KMS-11 (cell line): ENCODE data around the gene PFKFB4.

Experiments used
- H2AFZ ChIP-seq: fragments of 200-600 bp; sonication (generic); 2 replicates; pipeline ENCODE4 v1.6.1; 2016; ENCODE audit warnings: antibody characterized with exemption, mixed run types, low read depth
- H3K27ac ChIP-seq: fragments of 200-600 bp; sonication (generic); 2 replicates; pipeline ENCODE4 v1.6.1; 2016; ENCODE audit warnings: mild to moderate bottlenecking, mixed run types
- H3K27me3 ChIP-seq: fragments of 200-600 bp; sonication (generic); 2 replicates; pipeline ENCODE4 v1.6.1; 2017; ENCODE audit warnings: mild to moderate bottlenecking, low read depth, mixed run types, moderate library complexity; ENCODE audit not compliant: insufficient read depth
- H3K36me3 ChIP-seq: fragments of 200-600 bp; sonication (generic); 2 replicates; pipeline ENCODE4 v1.6.1; 2017; ENCODE audit warnings: mild to moderate bottlenecking, mixed run types; ENCODE audit not compliant: insufficient read depth
- H3K4me1 ChIP-seq: fragments of 200-600 bp; sonication (generic); 2 replicates; pipeline ENCODE4 v1.6.1; 2016; ENCODE audit warnings: mild to moderate bottlenecking, low read depth, mixed run types; ENCODE audit not compliant: poor library complexity, severe bottlenecking
- H3K4me2 ChIP-seq: fragments of 200-600 bp; sonication (generic); 2 replicates; pipeline ENCODE4 v1.7.0; 2016; ENCODE audit warnings: mild to moderate bottlenecking, mixed run types
- H3K4me3 ChIP-seq: fragments of 200-600 bp; sonication (generic); IDR thresholded peaks from 2 replicates; pipeline ENCODE4 v1.6.1; 2017; ENCODE audit warnings: low read depth, low read length, mixed read lengths; ENCODE audit not compliant: insufficient read depth
- H3K79me2 ChIP-seq: fragments of 200-600 bp; sonication (generic); 2 replicates; pipeline ENCODE4 v1.6.1; 2016; ENCODE audit warnings: low read depth, mixed run types; ENCODE audit not compliant: insufficient read depth
- H3K9ac ChIP-seq: fragments of 200-600 bp; sonication (generic); 2 replicates; pipeline ENCODE4 v1.6.1; 2016; ENCODE audit warnings: mild to moderate bottlenecking, mixed run types
- H4K20me1 ChIP-seq: fragments of 200-600 bp; sonication (generic); 2 replicates; pipeline ENCODE4 v1.6.1; 2016; ENCODE audit warnings: mild to moderate bottlenecking, mixed run types; ENCODE audit not compliant: insufficient read depth
- TF ChIP-seq, protein P1 (sequence below): fragments of 200-600 bp; sonication (generic); conservative IDR thresholded peaks from 2 replicates; pipeline ENCODE4 v1.6.1; 2017; ENCODE audit warnings: low read depth, mild to moderate bottlenecking, antibody characterized with exemption, low read length, moderate library complexity, mixed read lengths

Gene PFKFB4

DNA sequence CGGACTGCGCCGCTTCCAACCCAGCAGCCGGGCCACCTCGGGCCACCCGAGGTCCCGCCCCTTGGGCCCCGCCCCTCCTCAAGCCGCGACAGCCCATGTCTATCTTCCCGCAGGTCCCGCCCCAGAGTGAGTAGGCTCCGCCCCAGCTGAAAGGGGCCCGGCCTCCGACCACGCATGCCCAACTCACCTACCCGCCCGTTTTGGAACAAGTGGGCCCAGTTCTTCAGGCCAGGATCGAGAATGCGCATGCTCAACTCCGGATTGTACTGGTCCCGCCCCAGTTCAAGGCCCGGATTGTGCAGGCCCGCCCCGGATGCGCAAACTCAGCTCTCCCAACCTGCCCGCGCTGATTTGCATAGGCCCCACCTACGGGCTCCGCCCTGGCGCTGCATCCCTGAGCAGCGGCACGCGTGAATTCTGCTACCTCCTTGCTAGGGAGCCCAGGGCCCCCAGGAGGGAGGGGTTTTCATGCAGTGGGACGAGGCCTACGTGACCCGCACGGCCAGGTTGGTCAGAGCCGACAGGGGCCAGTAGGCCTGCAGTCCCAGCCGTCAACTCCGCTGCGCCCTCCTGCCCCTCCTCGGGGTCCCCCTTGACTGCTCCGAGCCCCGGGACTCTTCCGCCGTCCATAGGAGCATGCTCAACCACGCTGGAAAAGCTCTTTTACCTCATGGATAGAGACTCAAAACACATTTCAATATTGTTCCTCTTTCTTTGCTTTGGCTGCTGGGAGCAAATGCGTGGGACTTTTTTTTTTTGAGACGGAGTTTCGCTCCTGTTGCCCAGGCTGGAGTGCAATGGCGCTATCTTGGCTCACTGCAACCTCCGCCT lies at the start of gene PFKFB4:
TSS of gene PFKFB4 (minus strand) at position 8 of the 831 bp plus-strand sequence. CDS start 26 bp downstream, outside the sequence.
- H4K20me1 ChIP-seq: no peaks in the 10 kb centered on the region
- no peaks in the 10 kb centered on the region for H3K36me3 ChIP-seq
- TF ChIP-seq, protein P1, sequence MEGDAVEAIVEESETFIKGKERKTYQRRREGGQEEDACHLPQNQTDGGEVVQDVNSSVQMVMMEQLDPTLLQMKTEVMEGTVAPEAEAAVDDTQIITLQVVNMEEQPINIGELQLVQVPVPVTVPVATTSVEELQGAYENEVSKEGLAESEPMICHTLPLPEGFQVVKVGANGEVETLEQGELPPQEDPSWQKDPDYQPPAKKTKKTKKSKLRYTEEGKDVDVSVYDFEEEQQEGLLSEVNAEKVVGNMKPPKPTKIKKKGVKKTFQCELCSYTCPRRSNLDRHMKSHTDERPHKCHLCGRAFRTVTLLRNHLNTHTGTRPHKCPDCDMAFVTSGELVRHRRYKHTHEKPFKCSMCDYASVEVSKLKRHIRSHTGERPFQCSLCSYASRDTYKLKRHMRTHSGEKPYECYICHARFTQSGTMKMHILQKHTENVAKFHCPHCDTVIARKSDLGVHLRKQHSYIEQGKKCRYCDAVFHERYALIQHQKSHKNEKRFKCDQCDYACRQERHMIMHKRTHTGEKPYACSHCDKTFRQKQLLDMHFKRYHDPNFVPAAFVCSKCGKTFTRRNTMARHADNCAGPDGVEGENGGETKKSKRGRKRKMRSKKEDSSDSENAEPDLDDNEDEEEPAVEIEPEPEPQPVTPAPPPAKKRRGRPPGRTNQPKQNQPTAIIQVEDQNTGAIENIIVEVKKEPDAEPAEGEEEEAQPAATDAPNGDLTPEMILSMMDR: no peak
- peak within 1 kb of the TSS; percentile 32; the same call in 1 of the 2 replicates for H3K27ac ChIP-seq
- H3K4me2 ChIP-seq: peak within 1 kb of the TSS; percentile 76
- peak within 1 kb of the TSS; percentile 77 for H3K4me3 ChIP-seq
- peak within 1 kb of the TSS; percentile 82 for H2AFZ ChIP-seq
- peaks cover 3% of the 10 kb centered on the region for H3K4me1 ChIP-seq
- no peaks in the 10 kb centered on the region for H3K79me2 ChIP-seq
- no peaks in the 10 kb centered on the region for H3K27me3 ChIP-seq
- peak within 1 kb of the TSS; percentile 10; the same call in 1 of the 2 replicates for H3K9ac ChIP-seq

DNA sequence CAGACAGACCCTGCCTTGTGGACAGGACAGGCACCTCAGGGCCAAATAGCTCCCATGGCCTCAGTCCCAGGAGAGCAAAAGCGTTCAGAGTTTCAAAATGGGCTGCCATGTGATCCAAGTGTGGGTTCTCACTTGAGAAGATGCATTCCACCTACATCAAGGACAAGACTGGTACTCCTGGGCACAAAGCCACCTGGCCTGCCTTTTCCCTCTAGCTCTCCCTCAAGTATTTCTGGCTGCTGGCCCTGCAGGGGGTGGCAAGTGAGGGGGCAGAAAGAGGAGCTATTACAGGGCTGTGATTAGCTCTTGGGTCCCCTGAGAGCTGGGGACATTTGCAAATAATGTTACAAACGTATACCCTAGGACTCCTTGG lies 45.0 kb upstream of the PFKFB4 start:
- Histone ChIP-seq H3K4me2 (no peak overlapping the region), H3K9ac (no peak overlapping the region), H3K4me1 (no peaks in the 10 kb centered on the region), H3K27me3 (no peaks in the 10 kb centered on the region), H3K79me2 (no peaks in the 10 kb centered on the region), H3K27ac (no peak overlapping the region), H4K20me1 (no peaks in the 10 kb centered on the region), H3K36me3 (no peaks in the 10 kb centered on the region), H2AFZ (no peak overlapping the region), H3K4me3 (no peak overlapping the region)
- TF ChIP-seq, protein P1: no peak

DNA sequence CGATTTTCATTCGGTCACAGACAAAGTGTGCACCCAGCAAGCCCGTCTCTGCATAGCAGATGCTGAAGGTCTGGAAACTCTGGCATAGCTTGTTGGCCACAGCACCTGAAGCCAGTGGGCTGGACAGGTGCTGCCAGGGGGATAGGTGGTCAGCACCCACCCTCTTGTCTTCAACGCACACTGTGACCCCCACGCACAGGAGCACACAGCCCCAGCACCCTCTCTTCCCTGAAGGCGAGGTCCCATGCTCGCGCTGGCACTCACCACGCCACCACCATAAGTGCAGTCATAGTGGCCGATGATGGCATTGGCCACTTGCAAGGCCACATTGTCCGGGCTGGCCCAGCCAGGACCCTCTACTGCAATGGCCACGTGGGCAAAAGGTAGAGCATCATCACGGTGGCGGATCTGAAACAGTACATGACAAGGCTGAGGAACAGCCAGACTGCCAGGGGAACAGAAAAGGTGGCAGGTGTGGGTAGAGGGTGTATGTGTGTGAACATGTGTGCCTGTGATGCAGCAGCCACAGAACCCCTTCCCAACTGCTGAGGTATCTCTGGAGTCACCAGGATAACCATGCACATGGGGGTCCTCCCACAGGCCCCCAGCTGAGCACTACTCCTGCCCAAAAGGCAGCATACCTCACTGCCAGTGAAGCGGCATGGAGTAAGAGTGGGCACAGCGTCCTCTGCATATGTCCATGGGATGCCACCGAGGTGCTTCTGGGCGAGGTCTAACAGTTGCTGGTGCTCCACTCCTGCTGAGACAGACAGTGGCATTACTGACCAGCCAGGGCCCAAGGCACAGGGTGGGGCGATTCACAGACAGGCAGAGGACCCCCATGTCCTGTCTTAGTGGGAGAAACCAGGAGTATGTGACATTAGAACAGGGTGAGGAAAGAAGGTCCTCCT lies 44.4 kb upstream of the PFKFB4 start:
- no peaks in the 10 kb centered on the region for H4K20me1 ChIP-seq
- no peak overlapping the region for H3K4me2 ChIP-seq
- H3K4me3 ChIP-seq: no peak overlapping the region
- H3K9ac ChIP-seq: no peak overlapping the region
- H2AFZ ChIP-seq: no peak overlapping the region
- TF ChIP-seq, protein P1: no peak
- no peaks in the 10 kb centered on the region for H3K36me3 ChIP-seq
- H3K79me2 ChIP-seq: no peaks in the 10 kb centered on the region
- no peaks in the 10 kb centered on the region for H3K27me3 ChIP-seq
- H3K27ac ChIP-seq: no peak overlapping the region
- H3K4me1 ChIP-seq: no peaks in the 10 kb centered on the region

DNA sequence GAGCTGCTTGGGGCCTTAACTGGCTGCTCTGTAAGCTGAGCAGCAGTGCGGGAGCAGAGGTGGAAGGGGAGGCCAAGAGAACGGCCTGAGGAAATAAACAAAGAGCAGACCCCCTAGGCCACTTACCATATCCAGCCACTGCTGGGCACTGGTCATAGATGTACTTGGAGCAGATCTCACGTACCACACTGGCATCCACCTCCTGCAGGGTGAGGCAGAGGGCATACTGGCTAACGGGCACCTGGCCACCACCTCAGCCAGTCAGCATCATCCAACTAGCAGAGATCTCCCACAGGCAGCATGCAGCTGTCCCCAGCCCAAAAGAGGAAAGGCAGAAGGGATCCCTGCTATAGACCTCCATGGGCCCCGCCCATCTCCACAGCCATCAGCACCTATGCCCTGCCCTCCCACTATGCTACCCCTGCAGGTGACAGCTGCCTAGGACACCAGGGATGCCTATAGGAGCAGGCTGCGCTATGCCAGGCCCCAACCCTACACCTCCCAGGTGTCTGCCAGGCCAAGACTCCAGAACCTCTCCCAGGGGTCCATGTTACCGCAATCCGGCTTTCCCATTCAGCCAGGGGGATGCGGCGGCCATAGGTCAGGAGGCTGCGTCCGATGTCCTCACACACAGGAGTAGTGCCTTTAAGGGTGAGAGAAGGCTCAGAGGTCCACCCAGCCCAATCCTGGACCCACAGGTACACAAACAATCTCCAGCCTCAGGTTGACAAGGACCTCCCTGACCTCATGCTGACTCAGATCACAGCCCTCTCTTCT lies 43.1 kb upstream of the PFKFB4 start:
- no peak overlapping the region for H3K9ac ChIP-seq
- no peaks in the 10 kb centered on the region for H3K36me3 ChIP-seq
- H2AFZ ChIP-seq: no peak overlapping the region
- TF ChIP-seq, protein P1: no peak
- H3K4me3 ChIP-seq: no peak overlapping the region
- no peaks in the 10 kb centered on the region for H4K20me1 ChIP-seq
- H3K27ac ChIP-seq: no peak overlapping the region
- H3K27me3 ChIP-seq: no peaks in the 10 kb centered on the region
- H3K79me2 ChIP-seq: no peaks in the 10 kb centered on the region
- no peak overlapping the region for H3K4me2 ChIP-seq
- H3K4me1 ChIP-seq: no peaks in the 10 kb centered on the region
